HAP-1 (cell line): ENCODE measurements around the gene ATL1.
"Not testable (repeated sequence)": the region's sequence is repeated elsewhere in the genome, so short reads cannot be mapped to it uniquely, and the experiment has no call there.

ENCODE experiments used
- DNase-seq, 2 experiments: peaks; one replicate each; pipeline ENCODE4 v3.0.0-alpha.2; 2016 to 2020; ENCODE audit warnings: low spot score in 2 of 2
- H3K27me3 ChIP-seq: fragments of 250-450 bp; sonication (Bioruptor Pico); 2 replicates; pipeline ENCODE4 v1.5.1; 2020; ENCODE audit warnings: low read depth, mild to moderate bottlenecking, moderate library complexity
- H3K36me3 ChIP-seq: fragments of 250-450 bp; sonication (Bioruptor Pico); replicated peaks from 2 replicates; pipeline ENCODE4 v1.5.1; 2020; ENCODE audit warnings: mild to moderate bottlenecking
- H3K4me1 ChIP-seq: fragments of 250-450 bp; sonication (Bioruptor Pico); 2 replicates; pipeline ENCODE4 v1.5.1; 2020; ENCODE audit warnings: mild to moderate bottlenecking
- H3K4me3 ChIP-seq: fragments of 250-450 bp; sonication (Bioruptor Pico); 2 replicates; pipeline ENCODE4 v1.5.1; 2020; ENCODE audit warnings: mild to moderate bottlenecking, moderate library complexity
- H3K9me3 ChIP-seq: fragments of 250-450 bp; sonication (Bioruptor Pico); 2 replicates; pipeline ENCODE4 v1.5.1; 2020; ENCODE audit warnings: mild to moderate bottlenecking, moderate library complexity
- in situ Hi-C: fragments of 300-500 bp; cut with MboI; formaldehyde crosslinking; loops from 3 replicates; pipeline ENCODE4 v1.14.3; 2020; ENCODE audit warnings: low sequenced_read_pairs, inconsistent platforms, mixed read lengths

The ATL1 gene

GRCh38 chr14:50615552-50615951 lies 55.6 kb downstream of the ATL1 start:
- Histone ChIP-seq H3K9me3 (no peaks in the 10 kb centered on the region), H3K4me3 (no peak overlapping the region), H3K27me3 (no peaks in the 10 kb centered on the region), H3K4me1 (peaks cover 10% of the 10 kb centered on the region), H3K36me3 (no peaks in the 10 kb centered on the region)
- in situ Hi-C loops = no loop called here
- no peak for DNase-seq

DNA sequence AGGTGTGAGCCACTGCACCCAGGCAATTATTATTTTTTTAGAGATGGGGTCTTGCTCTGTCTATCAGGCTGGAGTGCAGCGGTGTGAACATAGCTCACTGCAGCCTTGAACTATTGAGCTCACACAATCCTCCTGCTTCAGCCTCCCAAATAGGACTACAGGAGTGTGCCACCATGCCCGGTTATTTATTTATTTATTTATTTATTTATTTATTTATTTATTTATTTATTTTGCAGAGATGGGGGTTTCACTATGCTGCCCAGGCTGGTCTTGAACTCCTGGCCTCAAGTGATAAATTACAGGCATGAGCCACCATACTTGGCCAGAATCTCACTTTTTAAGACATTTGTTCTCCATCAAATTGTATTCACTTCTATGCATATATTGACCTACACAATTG lies 56.3 kb downstream of the ATL1 start:
- no peak for DNase-seq
- no peaks in the 10 kb centered on the region for H3K36me3 ChIP-seq
- H3K4me1 ChIP-seq = peaks cover 10% of the 10 kb centered on the region
- no peaks in the 10 kb centered on the region for H3K27me3 ChIP-seq
- H3K9me3 ChIP-seq = no peaks in the 10 kb centered on the region
- H3K4me3 ChIP-seq = no peak overlapping the region
- in situ Hi-C loops = no loop called here

DNA sequence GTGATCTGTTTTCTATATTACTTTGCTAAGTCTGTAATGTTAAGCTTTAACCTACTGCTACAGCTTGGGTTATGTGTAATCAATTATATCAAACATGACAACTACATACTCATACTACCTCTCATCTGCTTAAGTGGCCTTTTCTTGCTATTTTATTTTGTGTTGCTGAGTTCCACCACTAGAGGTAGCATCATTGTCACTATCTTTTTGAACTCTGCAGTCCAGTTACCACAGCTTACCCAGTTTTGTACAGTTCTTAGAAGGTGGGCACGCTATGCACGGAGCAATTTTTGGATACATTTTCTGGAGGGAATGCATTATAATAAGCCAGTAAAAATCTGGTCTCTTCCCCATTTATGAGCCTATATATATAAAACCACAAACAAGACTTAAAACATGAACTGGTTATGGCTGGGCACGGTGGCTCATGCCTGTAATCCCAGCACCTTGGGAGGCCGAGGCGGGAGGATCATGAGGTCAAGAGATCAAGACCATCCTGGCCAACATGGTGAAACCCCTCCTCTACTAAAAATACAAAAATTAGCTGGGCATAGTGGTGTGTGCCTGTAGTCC lies 59.7 kb downstream of the ATL1 start:
- in situ Hi-C loops = loop anchor here (10.0 kb wide), 1 partner anchor 155 kb away; no protein-coding TSS in a partner anchor
- H3K4me3 ChIP-seq = no peak overlapping the region
- no peaks in the 10 kb centered on the region for H3K36me3 ChIP-seq
- no peaks in the 10 kb centered on the region for H3K9me3 ChIP-seq
- peaks cover 10% of the 10 kb centered on the region for H3K4me1 ChIP-seq
- peak in 1 of 2 experiments; percentile 45 for DNase-seq
- H3K27me3 ChIP-seq = no peaks in the 10 kb centered on the region

DNA sequence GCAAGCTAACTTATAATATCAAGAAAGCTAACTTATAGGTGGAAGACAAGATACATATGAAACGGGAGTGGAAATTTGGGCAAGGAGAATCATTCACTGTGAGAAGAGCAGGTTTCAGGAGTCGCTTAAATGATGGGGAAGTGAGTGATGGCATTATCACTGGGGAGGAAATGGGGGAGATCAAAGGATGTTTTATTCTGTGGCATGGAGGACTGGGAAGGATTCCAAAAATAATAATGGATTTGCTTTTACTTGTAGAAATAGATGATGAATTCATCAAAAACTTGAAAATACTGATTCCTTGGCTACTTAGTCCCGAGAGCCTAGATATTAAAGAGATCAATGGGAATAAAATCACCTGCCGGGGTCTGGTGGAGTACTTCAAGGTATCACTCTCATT lies 60.4 kb downstream of the ATL1 start:
- Histone ChIP-seq H3K36me3 (no peaks in the 10 kb centered on the region), H3K27me3 (no peaks in the 10 kb centered on the region), H3K9me3 (no peaks in the 10 kb centered on the region), H3K4me3 (no peak overlapping the region), H3K4me1 (peaks cover 4% of the 10 kb centered on the region)
- no peak for DNase-seq
- in situ Hi-C loops = loop anchor here (10.0 kb wide), 1 partner anchor 154 kb away; no protein-coding TSS in a partner anchor

GRCh38 chr14:50622978-50623377 lies 63.0 kb downstream of the ATL1 start:
- H3K4me3 ChIP-seq = no peak overlapping the region
- no peaks in the 10 kb centered on the region for H3K9me3 ChIP-seq
- H3K4me1 ChIP-seq = no peaks in the 10 kb centered on the region
- H3K27me3 ChIP-seq = no peaks in the 10 kb centered on the region
- DNase-seq = no peak
- H3K36me3 ChIP-seq = no peaks in the 10 kb centered on the region
- in situ Hi-C loops = loop anchor here (10.0 kb wide), 1 partner anchor 152 kb away; no protein-coding TSS in a partner anchor

DNA sequence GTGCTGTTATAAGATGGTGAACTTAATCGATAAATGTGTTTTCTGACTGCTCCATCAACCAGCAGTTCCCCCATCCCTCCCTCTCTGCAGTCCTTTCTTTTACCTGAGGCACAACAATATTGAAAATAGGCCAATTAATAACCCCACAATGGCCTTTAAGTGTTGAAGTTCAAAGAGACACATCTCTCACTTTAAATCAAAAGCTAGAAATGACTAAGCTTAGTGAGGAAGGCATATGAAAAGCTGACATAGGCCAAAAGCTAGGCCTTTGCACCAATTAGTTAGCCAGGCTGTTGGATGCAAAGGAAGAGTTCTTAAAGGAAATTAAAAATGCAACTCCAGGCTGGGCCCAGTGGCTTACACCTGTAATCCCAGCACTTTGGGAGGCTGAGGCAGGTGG lies 64.5 kb downstream of the ATL1 start:
- in situ Hi-C loops = loop anchor here (10.0 kb wide), 1 partner anchor 150 kb away; no protein-coding TSS in a partner anchor
- Histone ChIP-seq H3K4me1 (no peaks in the 10 kb centered on the region), H3K36me3 (no peaks in the 10 kb centered on the region), H3K9me3 (no peaks in the 10 kb centered on the region), H3K4me3 (no peak overlapping the region), H3K27me3 (no peaks in the 10 kb centered on the region)
- DNase-seq = no peak

- H3K27me3 ChIP-seq, H3K36me3 ChIP-seq, H3K9me3 ChIP-seq, DNase-seq, H3K4me3 ChIP-seq, H3K4me1 ChIP-seq: not testable (repeated sequence)
- in situ Hi-C loops = loop anchor here (10.0 kb wide), 1 partner anchor 150 kb away; no protein-coding TSS in a partner anchor
Observed at GRCh38 chr14:50624947-50625346, 65.0 kb downstream of the ATL1 start.

DNA sequence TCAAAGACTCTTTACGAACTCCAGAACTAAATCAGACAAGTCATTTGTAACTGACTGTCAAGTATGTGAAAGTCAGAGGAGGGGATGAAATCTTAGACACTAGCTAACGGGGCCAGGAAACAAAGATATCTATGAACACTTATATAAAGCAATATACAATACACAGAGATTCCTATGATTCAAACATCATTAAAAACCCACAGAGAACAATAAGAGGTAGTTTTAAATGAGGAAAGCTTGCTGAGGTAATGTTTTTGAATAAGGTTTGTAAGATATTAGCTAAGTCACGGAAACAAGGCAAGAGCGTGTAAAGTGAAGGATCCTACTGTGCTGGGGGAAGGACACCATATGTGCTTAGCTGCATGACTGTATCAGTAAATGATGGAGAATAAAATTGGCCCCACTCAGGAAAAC lies 71.5 kb downstream of the ATL1 start:
- no peak overlapping the region for H3K4me3 ChIP-seq
- in situ Hi-C loops = no loop called here
- H3K9me3 ChIP-seq = no peaks in the 10 kb centered on the region
- no peak for DNase-seq
- no peaks in the 10 kb centered on the region for H3K27me3 ChIP-seq
- H3K36me3 ChIP-seq = 0 out of 2 replicates have a peak, but pooled peaks cover 4% of the 10 kb centered on the region
- H3K4me1 ChIP-seq = peaks cover 6% of the 10 kb centered on the region

- in situ Hi-C loops = no loop called here
- Histone ChIP-seq H3K27me3 (no peaks in the 10 kb centered on the region), H3K36me3 (0 out of 2 replicates have a peak, but pooled peaks cover 4% of the 10 kb centered on the region), H3K9me3 (no peaks in the 10 kb centered on the region), H3K4me1 (peaks cover 6% of the 10 kb centered on the region), H3K4me3 (no peak overlapping the region)
- no peak for DNase-seq
Observed at GRCh38 chr14:50633954-50634353, 74.0 kb downstream of the ATL1 start.

DNA sequence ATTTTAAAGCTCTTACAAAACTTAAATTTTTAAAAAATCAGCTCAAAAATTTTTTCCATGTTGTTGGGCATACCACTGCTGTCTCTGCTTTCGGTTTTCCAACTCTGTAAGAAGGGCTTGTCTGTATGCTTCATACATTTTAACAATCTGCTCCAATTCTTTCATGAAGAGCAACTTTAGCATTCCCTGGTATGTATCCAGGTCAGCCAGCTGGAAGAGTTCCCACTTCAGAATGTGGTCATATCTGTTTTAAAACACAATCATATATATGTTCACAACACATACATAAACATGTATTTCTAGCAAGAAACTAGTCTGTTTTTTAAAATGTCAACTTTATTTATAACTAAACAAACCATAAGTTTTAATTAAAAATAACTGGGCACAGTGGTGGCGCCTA lies 75.2 kb downstream of the ATL1 start:
- Histone ChIP-seq H3K36me3 (peaks cover 9% of the 10 kb centered on the region), H3K9me3 (no peaks in the 10 kb centered on the region), H3K4me1 (peaks cover 15% of the 10 kb centered on the region), H3K27me3 (no peaks in the 10 kb centered on the region), H3K4me3 (no peak overlapping the region)
- in situ Hi-C loops = no loop called here
- no peak for DNase-seq

GRCh38 chr14:50647282-50647681 lies 87.3 kb downstream of the ATL1 start:
- in situ Hi-C loops = no loop called here
- H3K27me3 ChIP-seq = no peaks in the 10 kb centered on the region
- no peak overlapping the region for H3K4me3 ChIP-seq
- H3K36me3 ChIP-seq = no peaks in the 10 kb centered on the region
- H3K4me1 ChIP-seq = peaks cover 13% of the 10 kb centered on the region
- H3K9me3 ChIP-seq = no peaks in the 10 kb centered on the region
- no peak for DNase-seq

DNA sequence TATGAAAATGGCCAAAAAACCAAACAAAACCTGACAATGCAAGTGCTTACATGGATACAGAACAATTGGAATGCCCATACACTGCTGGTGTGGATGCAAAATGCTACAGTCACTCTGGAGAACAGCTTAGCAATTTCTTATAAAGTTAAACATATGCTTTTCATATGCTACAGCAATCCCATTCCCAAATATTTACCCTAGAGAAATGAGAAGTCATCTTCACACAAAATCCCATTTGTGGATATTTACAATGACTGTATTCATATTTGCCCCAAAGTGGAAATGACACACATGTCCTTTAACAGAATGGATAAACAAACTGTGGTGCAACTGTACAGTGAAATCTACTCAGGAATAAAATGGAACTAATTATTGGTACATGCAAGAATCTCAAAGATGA lies 87.8 kb downstream of the ATL1 start:
- H3K4me3 ChIP-seq = no peak overlapping the region
- H3K4me1 ChIP-seq = peaks cover 13% of the 10 kb centered on the region
- DNase-seq = no peak
- H3K36me3 ChIP-seq = no peaks in the 10 kb centered on the region
- H3K9me3 ChIP-seq = no peaks in the 10 kb centered on the region
- H3K27me3 ChIP-seq = no peaks in the 10 kb centered on the region
- in situ Hi-C loops = no loop called here

GRCh38 chr14:50649691-50650090 lies 89.7 kb downstream of the ATL1 start:
- no peaks in the 10 kb centered on the region for H3K9me3 ChIP-seq
- H3K4me3 ChIP-seq = no peak overlapping the region
- DNase-seq = no peak
- H3K27me3 ChIP-seq = no peaks in the 10 kb centered on the region
- H3K4me1 ChIP-seq = peaks cover 13% of the 10 kb centered on the region
- in situ Hi-C loops = no loop called here
- H3K36me3 ChIP-seq = no peaks in the 10 kb centered on the region

DNA sequence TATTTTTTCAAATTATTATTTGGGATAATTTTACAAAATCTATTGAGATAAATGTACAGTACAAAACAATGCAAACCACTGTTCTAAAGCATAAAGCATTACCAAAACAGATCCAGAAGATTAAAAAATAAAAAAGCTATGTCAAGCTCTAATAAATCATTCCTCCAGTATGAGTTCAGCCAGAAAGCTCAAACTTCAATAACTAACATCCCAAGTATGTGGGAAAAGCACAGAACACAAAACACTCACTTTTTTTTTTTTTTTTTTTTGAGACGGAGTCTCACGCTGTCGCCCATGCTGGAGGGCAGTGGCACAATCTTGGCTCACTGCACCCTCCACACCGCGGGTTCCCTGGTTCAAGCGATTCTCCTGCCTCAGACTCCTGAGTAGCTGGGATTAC lies 96.8 kb downstream of the ATL1 start:
- Histone ChIP-seq H3K9me3 (no peaks in the 10 kb centered on the region), H3K4me3 (no peak overlapping the region), H3K36me3 (0 out of 2 replicates have a peak, but pooled peaks cover 6% of the 10 kb centered on the region), H3K27me3 (no peaks in the 10 kb centered on the region), H3K4me1 (peaks cover 17% of the 10 kb centered on the region)
- no peak for DNase-seq
- in situ Hi-C loops = no loop called here

GRCh38 chr14:50657753-50658152 lies 97.8 kb downstream of the ATL1 start:
- H3K9me3 ChIP-seq = no peaks in the 10 kb centered on the region
- in situ Hi-C loops = no loop called here
- no peak overlapping the region for H3K4me3 ChIP-seq
- no peak for DNase-seq
- H3K36me3 ChIP-seq = 0 out of 2 replicates have a peak, but pooled peaks cover 6% of the 10 kb centered on the region
- peaks cover 17% of the 10 kb centered on the region for H3K4me1 ChIP-seq
- H3K27me3 ChIP-seq = no peaks in the 10 kb centered on the region
